Mucosa of descending colon (tissue), 3 donors: ENCODE data around the gene IL17B. TPM values are rescaled to one million over a fixed set of nuclear protein-coding genes. Genes with fewer than 3 reads are reported as not detected.

ENCODE experiments used
- ATAC-seq: fragments of 200-7000 bp; cut with Tn5 transposase; one replicate; pipeline ENCODE4 v1.9.1; 2020; ENCODE audit warnings: mild to moderate bottlenecking, moderate library complexity
- DNase-seq, 3 donors: peaks; one replicate each; pipeline ENCODE4 v3.0.0-alpha.2; 2020
- H3K36me3 ChIP-seq: fragments of 200-600 bp; one replicate; pipeline ENCODE4 v1.8.0; 2021; ENCODE audit warnings: low read depth, mild to moderate bottlenecking
- H3K4me1 ChIP-seq: fragments of 200-600 bp; one replicate; pipeline ENCODE4 v1.8.0; 2021; ENCODE audit warnings: low read depth, mild to moderate bottlenecking
- H3K4me3 ChIP-seq: fragments of 200-600 bp; one replicate; pipeline ENCODE4 v1.8.0; 2021; ENCODE audit warnings: mild to moderate bottlenecking
- H3K9me3 ChIP-seq: fragments of 200-600 bp; one replicate; pipeline ENCODE4 v1.8.0; 2021; ENCODE audit warnings: mild to moderate bottlenecking
- intact Hi-C, 2 donors: fragments of 100-400 bp; cut with DNase I in 1 of 2; cut with micrococcal nuclease in 1 of 2; formaldehyde crosslinking; loops; one replicate each; pipeline versions ENCODE4 v1.11.0 to v1.11.1; 2022; cut with DNase I, micrococcal nuclease
- total RNA-seq, 3 donors: library from RNA; stranded (reverse); fragmentation: NEBNext Ultra II Directional in 2 of 3; extraction: Animal tissue kit (Norgen Biotek cat#: 25700) in 2 of 3; gene quantifications; one replicate each; pipeline versions ENCODE4 v1.2.1 to v1.2.4, GENCODE V29; 2021 to 2023
- TF ChIP-seq, protein P1 (sequence below): fragments of 200-600 bp; IDR thresholded peaks from one replicate; pipeline ENCODE4 v1.8.0; 2022; ENCODE audit warnings: antibody characterized with exemption, mild to moderate bottlenecking
- donor health status: DM: no; HTN: no; CAD: no; lungs with moderate emphysema.
- donor health status: DM: no; HTN: no; CAD: no.
- donor health status: DM: no; HTN: yes; CAD: no.

Gene IL17B
- total RNA-seq, 3 donors from 2014 or later = 0.92 TPM; not detected in 2

DNA sequence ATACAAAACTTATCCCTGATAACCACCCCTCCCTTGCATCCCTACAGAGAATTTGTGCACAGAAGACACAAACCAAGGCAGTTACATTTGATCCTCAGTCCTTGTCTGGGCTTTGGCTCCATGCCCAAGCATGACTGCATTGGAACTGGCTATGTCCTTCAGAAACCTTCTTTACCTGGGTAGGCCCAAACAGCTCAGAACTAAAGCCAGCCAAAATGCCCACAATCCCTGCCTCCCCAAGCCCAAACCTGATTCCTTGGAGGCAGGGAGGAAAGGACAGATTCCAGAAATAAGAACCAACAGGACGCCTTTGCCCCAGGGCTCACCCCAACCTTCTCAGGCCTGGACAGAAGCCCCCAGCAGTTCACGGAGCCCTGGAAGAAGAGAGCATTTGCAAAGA, 8.2 kb downstream of the IL17B start:
- ATAC-seq = no peak
- H3K4me3 ChIP-seq = no peak overlapping the region
- DNase-seq = no peak
- H3K4me1 ChIP-seq = peaks cover 5% of the 10 kb centered on the region
- no peaks in the 10 kb centered on the region for H3K9me3 ChIP-seq
- H3K36me3 ChIP-seq = no peaks in the 10 kb centered on the region
- TF ChIP-seq, protein P1, sequence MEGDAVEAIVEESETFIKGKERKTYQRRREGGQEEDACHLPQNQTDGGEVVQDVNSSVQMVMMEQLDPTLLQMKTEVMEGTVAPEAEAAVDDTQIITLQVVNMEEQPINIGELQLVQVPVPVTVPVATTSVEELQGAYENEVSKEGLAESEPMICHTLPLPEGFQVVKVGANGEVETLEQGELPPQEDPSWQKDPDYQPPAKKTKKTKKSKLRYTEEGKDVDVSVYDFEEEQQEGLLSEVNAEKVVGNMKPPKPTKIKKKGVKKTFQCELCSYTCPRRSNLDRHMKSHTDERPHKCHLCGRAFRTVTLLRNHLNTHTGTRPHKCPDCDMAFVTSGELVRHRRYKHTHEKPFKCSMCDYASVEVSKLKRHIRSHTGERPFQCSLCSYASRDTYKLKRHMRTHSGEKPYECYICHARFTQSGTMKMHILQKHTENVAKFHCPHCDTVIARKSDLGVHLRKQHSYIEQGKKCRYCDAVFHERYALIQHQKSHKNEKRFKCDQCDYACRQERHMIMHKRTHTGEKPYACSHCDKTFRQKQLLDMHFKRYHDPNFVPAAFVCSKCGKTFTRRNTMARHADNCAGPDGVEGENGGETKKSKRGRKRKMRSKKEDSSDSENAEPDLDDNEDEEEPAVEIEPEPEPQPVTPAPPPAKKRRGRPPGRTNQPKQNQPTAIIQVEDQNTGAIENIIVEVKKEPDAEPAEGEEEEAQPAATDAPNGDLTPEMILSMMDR = no peak
- intact Hi-C loops = loop anchor here in 1 of 2 donors (2.0 kb wide), 1 partner anchor 54 kb away; no protein-coding TSS in a partner anchor

DNA sequence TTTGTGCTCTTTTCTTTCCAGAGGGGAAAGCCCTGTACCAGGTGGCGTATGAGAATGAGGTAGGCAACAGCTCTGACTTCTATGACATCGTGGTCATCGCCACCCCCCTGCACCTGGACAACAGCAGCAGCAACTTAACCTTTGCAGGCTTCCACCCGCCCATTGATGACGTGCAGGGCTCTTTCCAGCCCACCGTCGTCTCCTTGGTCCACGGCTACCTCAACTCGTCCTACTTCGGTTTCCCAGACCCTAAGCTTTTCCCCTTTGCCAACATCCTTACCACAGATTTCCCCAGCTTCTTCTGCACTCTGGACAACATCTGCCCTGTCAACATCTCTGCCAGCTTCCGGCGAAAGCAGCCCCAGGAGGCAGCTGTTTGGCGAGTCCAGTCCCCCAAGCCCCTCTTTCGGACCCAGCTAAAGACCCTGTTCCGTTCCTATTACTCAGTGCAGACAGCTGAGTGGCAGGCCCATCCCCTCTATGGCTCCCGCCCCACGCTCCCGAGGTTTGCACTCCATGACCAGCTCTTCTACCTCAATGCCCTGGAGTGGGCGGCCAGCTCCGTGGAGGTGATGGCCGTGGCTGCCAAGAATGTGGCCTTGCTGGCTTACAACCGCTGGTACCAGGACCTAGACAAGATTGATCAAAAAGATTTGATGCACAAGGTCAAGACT, 11.0 kb downstream of the IL17B start:
- intact Hi-C loops = loop anchor here in 1 of 2 donors (10.0 kb wide), 2 partner anchors 67 to 197 kb away; no protein-coding TSS in a partner anchor
- no peaks in the 10 kb centered on the region for H3K36me3 ChIP-seq
- no peak overlapping the region for H3K4me3 ChIP-seq
- TF ChIP-seq, protein P1 = no peak
- ATAC-seq = no peak
- H3K9me3 ChIP-seq = no peaks in the 10 kb centered on the region
- DNase-seq = no peak
- peaks cover 5% of the 10 kb centered on the region for H3K4me1 ChIP-seq

DNA sequence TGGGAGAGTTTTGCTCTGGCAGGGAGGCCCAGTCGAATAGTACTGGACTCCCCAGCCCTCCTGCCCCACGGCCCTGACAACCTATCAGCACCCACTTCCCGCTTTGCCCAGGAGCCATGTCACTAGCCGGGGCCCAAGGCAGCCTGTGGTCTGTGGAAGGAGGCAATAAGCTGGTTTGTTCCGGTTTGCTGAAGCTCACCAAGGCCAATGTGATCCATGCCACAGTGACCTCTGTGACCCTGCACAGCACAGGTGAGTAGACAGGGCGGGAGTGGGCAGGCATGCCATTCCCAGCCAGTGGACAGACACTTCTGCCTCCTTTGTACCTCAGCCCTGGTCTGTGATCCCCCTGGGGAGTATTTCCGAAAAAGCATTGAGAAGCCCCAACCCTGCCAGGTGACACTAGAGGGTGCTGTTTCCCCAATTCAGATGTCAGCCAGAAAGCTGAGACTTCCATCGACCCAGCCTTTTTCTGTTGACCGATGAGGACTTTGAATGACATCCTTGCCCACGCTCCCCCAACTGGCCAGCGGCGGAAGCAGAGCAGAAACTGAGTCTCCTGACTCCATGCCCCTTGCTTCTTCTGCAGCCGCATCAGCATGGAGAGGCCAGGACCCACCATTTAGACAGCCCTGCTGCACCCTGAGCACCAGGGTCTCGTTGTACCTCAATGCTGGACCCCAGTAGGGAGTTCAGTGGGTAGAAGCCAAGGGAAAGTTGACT, 11.7 kb downstream of the IL17B start:
- H3K9me3 ChIP-seq = no peaks in the 10 kb centered on the region
- no peak overlapping the region for H3K4me3 ChIP-seq
- intact Hi-C loops = loop anchor here in 1 of 2 donors (10.0 kb wide), 2 partner anchors 67 to 197 kb away; no protein-coding TSS in a partner anchor
- peaks cover 5% of the 10 kb centered on the region for H3K4me1 ChIP-seq
- peak; percentile 79 for ATAC-seq
- no peaks in the 10 kb centered on the region for H3K36me3 ChIP-seq
- DNase-seq = peak in 2 of 3 donors; percentile 56 to 73
- TF ChIP-seq, protein P1 = peak; percentile 41

DNA sequence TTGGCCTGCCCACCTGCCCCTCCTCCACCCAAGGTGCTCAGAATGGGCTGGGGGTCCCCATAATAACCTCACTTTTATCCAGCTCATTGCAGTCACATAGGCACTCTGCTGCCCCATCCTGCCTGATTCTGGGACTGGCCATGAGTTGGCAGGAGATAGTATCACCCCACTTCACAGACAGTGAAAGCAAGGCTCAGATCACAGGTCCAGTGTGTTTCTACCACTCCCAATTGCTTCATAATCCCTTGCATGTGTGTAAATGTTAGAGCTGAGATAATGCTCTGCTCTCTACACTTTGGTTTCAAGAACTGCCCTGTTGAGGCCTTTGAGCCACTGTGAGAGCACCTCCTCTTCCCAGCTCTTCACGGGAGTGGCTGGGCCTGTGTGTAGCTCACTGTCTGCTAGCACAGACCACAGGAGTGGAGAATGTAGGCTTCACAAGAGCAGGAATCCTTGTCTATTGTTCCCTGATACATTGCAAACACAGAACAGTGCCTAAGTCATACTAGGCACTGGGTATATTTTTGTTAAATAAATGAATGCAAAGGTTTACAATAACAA, 12.8 kb downstream of the IL17B start:
- H3K4me1 ChIP-seq = peaks cover 5% of the 10 kb centered on the region
- TF ChIP-seq, protein P1 = no peak
- DNase-seq (no peak), ATAC-seq (no peak)
- H3K4me3 ChIP-seq = no peak overlapping the region
- no peaks in the 10 kb centered on the region for H3K36me3 ChIP-seq
- H3K9me3 ChIP-seq = no peaks in the 10 kb centered on the region
- intact Hi-C loops = loop anchor here in 1 of 2 donors (10.0 kb wide), 2 partner anchors 69 to 199 kb away; no protein-coding TSS in a partner anchor

DNA sequence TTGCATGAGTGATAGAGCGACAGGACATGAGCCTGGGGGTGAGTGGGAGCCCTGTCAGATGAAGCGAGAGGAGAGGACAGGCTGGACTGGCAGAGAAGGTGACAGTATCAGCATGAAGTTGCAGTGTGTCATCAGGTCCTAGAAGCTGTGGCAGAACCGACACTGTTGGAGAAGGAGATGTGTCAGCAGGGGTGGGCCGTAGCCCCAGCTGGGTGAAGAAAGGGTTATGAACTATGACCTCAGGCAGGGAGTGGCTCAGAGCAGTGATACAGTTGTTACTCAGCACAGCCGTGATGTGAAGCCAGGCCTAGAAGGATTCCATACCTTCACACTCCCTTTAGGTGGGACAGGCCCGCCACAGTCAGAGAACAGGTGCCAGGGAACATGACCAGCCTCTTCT, 13.7 kb downstream of the IL17B start:
- H3K9me3 ChIP-seq = no peaks in the 10 kb centered on the region
- ATAC-seq (no peak), DNase-seq (no peak)
- H3K4me3 ChIP-seq = no peak overlapping the region
- TF ChIP-seq, protein P1 = no peak
- no peaks in the 10 kb centered on the region for H3K36me3 ChIP-seq
- H3K4me1 ChIP-seq = peaks cover 5% of the 10 kb centered on the region
- intact Hi-C loops = loop anchor here in 1 of 2 donors (10.0 kb wide), 2 partner anchors 69 to 199 kb away; no protein-coding TSS in a partner anchor
